ENCODE results near the gene FRY.

The FRY gene

GRCh38 chr13:31987535-31988170, 43.9 kb upstream of the FRY start:
- no peak for TF ChIP-seq YY1 (IDR thresholded peaks at IDR 0.05; ENCODE audit: low read depth)
- no peak for TF ChIP-seq TAF1 (IDR thresholded peaks at IDR 0.05; ENCODE audit: low read depth)
- TF ChIP-seq CEBPB (IDR thresholded peaks at IDR 0.05), result no peak
- TF ChIP-seq EP300 (IDR thresholded peaks at IDR 0.05; ENCODE audit: borderline replicate concordance), result no peak
- no peak for TF ChIP-seq TCF12 (IDR thresholded peaks at IDR 0.05; ENCODE audit: low read depth)
- no peak for TF ChIP-seq FOXM1 (IDR thresholded peaks at IDR 0.05; ENCODE audit: borderline replicate concordance, low read depth)
- TF ChIP-seq CREB1 (IDR thresholded peaks at IDR 0.05; ENCODE audit: low read depth), result no peak
- TF ChIP-seq REST (IDR thresholded peaks at IDR 0.05; ENCODE audit: low read depth), result no peak
- no peak for TF ChIP-seq RAD21 (IDR thresholded peaks at IDR 0.05; ENCODE audit: low read depth)
- TF ChIP-seq NFIC (IDR thresholded peaks at IDR 0.05), result no peak
- TF ChIP-seq EGR1 (IDR thresholded peaks at IDR 0.05), result no peak
- no peak for TF ChIP-seq TEAD4 (IDR thresholded peaks at IDR 0.05)

DNA sequence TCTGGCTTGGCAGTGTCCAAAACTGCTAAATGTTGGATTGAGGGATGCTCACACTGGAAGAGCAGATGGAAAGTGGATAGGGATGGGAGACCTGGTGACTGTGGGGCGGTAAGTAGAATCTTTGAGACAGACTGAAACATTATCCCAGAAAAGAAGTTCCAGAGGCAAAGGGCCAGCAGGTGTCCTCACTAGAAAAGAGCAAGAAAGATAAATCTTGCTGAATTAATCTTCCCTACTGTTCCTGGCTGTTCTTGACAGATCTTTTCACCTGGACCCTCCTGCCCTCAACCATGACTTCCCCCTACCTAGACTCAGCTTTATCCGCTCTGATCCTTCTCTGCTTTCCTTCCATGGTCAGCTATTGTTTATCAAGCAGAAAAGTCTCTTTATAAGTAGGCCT, 35.0 kb upstream of the FRY start:
- TF ChIP-seq EGR1 (IDR thresholded peaks at IDR 0.05) (no peak), ZBTB7A (IDR thresholded peaks at IDR 0.05; ENCODE audit: low read depth) (no peak), TCF12 (IDR thresholded peaks at IDR 0.05; ENCODE audit: low read depth) (no peak), TAF1 (IDR thresholded peaks at IDR 0.05; ENCODE audit: low read depth) (no peak), FOXM1 (IDR thresholded peaks at IDR 0.05; ENCODE audit: borderline replicate concordance, low read depth) (no peak), TEAD4 (IDR thresholded peaks at IDR 0.05) (no peak), YY1 (IDR thresholded peaks at IDR 0.05; ENCODE audit: low read depth) (no peak), CEBPB (IDR thresholded peaks at IDR 0.05) (no peak), RAD21 (IDR thresholded peaks at IDR 0.05; ENCODE audit: low read depth) (no peak), REST (IDR thresholded peaks at IDR 0.05; ENCODE audit: low read depth) (no peak), EP300 (IDR thresholded peaks at IDR 0.05; ENCODE audit: borderline replicate concordance) (no peak), CREB1 (IDR thresholded peaks at IDR 0.05; ENCODE audit: low read depth) (no peak), NFIC (IDR thresholded peaks at IDR 0.05) (no peak)
- TF ChIP-seq, protein P1, sequence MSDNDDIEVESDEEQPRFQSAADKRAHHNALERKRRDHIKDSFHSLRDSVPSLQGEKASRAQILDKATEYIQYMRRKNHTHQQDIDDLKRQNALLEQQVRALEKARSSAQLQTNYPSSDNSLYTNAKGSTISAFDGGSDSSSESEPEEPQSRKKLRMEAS (IDR thresholded peaks at IDR 0.05), result no peak
- TF ChIP-seq, protein P2, sequence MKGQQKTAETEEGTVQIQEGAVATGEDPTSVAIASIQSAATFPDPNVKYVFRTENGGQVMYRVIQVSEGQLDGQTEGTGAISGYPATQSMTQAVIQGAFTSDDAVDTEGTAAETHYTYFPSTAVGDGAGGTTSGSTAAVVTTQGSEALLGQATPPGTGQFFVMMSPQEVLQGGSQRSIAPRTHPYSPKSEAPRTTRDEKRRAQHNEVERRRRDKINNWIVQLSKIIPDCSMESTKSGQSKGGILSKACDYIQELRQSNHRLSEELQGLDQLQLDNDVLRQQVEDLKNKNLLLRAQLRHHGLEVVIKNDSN (IDR thresholded peaks at IDR 0.05), result no peak

- TF ChIP-seq ZBTB7A (IDR thresholded peaks at IDR 0.05; ENCODE audit: low read depth), result no peak
- no peak for TF ChIP-seq NFIC (IDR thresholded peaks at IDR 0.05)
- TF ChIP-seq CEBPB (IDR thresholded peaks at IDR 0.05), result no peak
- no peak for TF ChIP-seq YY1 (IDR thresholded peaks at IDR 0.05; ENCODE audit: low read depth)
- TF ChIP-seq REST (IDR thresholded peaks at IDR 0.05; ENCODE audit: low read depth), result no peak
- TF ChIP-seq, protein P2 (IDR thresholded peaks at IDR 0.05), result no peak
- no peak for TF ChIP-seq CREB1 (IDR thresholded peaks at IDR 0.05; ENCODE audit: low read depth)
- TF ChIP-seq FOXM1 (IDR thresholded peaks at IDR 0.05; ENCODE audit: borderline replicate concordance, low read depth), result no peak
- no peak for TF ChIP-seq RAD21 (IDR thresholded peaks at IDR 0.05; ENCODE audit: low read depth)
- no peak for TF ChIP-seq TAF1 (IDR thresholded peaks at IDR 0.05; ENCODE audit: low read depth)
- TF ChIP-seq TCF12 (IDR thresholded peaks at IDR 0.05; ENCODE audit: low read depth), result no peak
- no peak for TF ChIP-seq EGR1 (IDR thresholded peaks at IDR 0.05)
- TF ChIP-seq, protein P1 (IDR thresholded peaks at IDR 0.05), result no peak
- TF ChIP-seq TEAD4 (IDR thresholded peaks at IDR 0.05), result no peak
- no peak for TF ChIP-seq EP300 (IDR thresholded peaks at IDR 0.05; ENCODE audit: borderline replicate concordance)
Measured at GRCh38 chr13:31997641-31998040, 33.9 kb upstream of the FRY start.

DNA sequence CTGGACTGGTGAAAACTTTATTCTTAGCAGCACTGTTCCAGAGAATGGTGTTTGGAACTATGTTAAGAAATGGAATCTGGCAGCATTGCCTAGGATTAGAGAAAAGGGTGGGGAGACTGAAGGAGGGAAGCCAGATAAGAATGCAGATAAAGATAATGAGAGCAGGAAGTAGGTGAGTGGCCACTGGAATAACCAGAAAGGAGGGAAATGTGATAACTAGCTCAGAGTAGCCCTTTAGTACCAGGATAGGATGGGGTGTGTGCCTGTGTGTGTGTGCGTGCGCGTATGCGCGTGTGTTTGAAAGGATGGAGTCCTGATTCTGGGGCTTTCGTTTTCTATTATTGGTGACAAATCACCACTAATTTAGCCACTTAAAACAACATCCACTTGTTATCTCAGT, 33.4 kb upstream of the FRY start:
- TF ChIP-seq, protein P2 (IDR thresholded peaks at IDR 0.05), result no peak
- TF ChIP-seq TEAD4 (IDR thresholded peaks at IDR 0.05), result no peak
- TF ChIP-seq EGR1 (IDR thresholded peaks at IDR 0.05), result no peak
- TF ChIP-seq CEBPB (IDR thresholded peaks at IDR 0.05), result no peak
- no peak for TF ChIP-seq TCF12 (IDR thresholded peaks at IDR 0.05; ENCODE audit: low read depth)
- TF ChIP-seq, protein P1 (IDR thresholded peaks at IDR 0.05), result no peak
- TF ChIP-seq NFIC (IDR thresholded peaks at IDR 0.05), result no peak
- TF ChIP-seq TAF1 (IDR thresholded peaks at IDR 0.05; ENCODE audit: low read depth), result no peak
- no peak for TF ChIP-seq RAD21 (IDR thresholded peaks at IDR 0.05; ENCODE audit: low read depth)
- TF ChIP-seq REST (IDR thresholded peaks at IDR 0.05; ENCODE audit: low read depth), result no peak
- no peak for TF ChIP-seq FOXM1 (IDR thresholded peaks at IDR 0.05; ENCODE audit: borderline replicate concordance, low read depth)
- TF ChIP-seq EP300 (IDR thresholded peaks at IDR 0.05; ENCODE audit: borderline replicate concordance), result no peak
- no peak for TF ChIP-seq YY1 (IDR thresholded peaks at IDR 0.05; ENCODE audit: low read depth)
- no peak for TF ChIP-seq CREB1 (IDR thresholded peaks at IDR 0.05; ENCODE audit: low read depth)
- TF ChIP-seq ZBTB7A (IDR thresholded peaks at IDR 0.05; ENCODE audit: low read depth), result no peak
